Activated CD8-positive, alpha-beta T cell treated with anti-CD3 and anti-CD28 coated beads for 36 hours (primary cell): ENCODE results near the gene TGFBI. TPM values are rescaled to one million over a fixed set of nuclear protein-coding genes. Genes with fewer than 3 reads are reported as not detected.

Experiments
- ATAC-seq: fragments of 200-7000 bp; cut with Tn5 transposase; one replicate; pipeline ENCODE4 v1.10.0; 2021; ENCODE audit warnings: mild to moderate bottlenecking, moderate library complexity
- CTCF ChIA-PET: fragments of 350-600 bp; sonication (Branson Sonifier 250); formaldehyde crosslinking; loops from one replicate; lab custom pipeline; 2021; ENCODE audit warnings: antibody characterized with exemption; lab: Charles Lee
- POLR2A ChIA-PET: fragments of 350-600 bp; sonication (Branson Sonifier 250); formaldehyde crosslinking; loops from one replicate; lab custom pipeline; 2021; ENCODE audit warnings: antibody characterized with exemption; lab: Charles Lee
- DNase-seq: peaks from one replicate; pipeline ENCODE4 v3.0.0-alpha.2; 2020
- H3K27ac Mint-ChIP-seq: one replicate; pipeline ENCODE4 v1.8.0; 2021; ENCODE audit warnings: mild to moderate bottlenecking, mixed read lengths
- H3K27me3 Mint-ChIP-seq: one replicate; pipeline ENCODE4 v1.8.0; 2021; ENCODE audit warnings: mixed read lengths
- H3K36me3 Mint-ChIP-seq: one replicate; pipeline ENCODE4 v1.8.0; 2021; ENCODE audit warnings: low read depth, mixed read lengths
- H3K4me1 Mint-ChIP-seq: one replicate; pipeline ENCODE4 v1.8.0; 2021; ENCODE audit warnings: low read depth, mixed read lengths
- H3K4me3 Mint-ChIP-seq: one replicate; pipeline ENCODE4 v1.8.0; 2021; ENCODE audit warnings: mild to moderate bottlenecking, moderate library complexity, mixed read lengths
- H3K9me3 Mint-ChIP-seq: one replicate; pipeline ENCODE4 v1.8.0; 2021; ENCODE audit warnings: mixed read lengths
- intact Hi-C: fragments of 100-400 bp; cut with micrococcal nuclease; formaldehyde crosslinking; loops from one replicate; pipeline ENCODE4 v1.10.0; 2022
- total RNA-seq, 2 experiments: library from RNA; stranded (reverse); gene quantifications; one replicate each; pipeline ENCODE4 v1.2.3, GENCODE V29; 2021
- TF ChIP-seq, protein P1 (sequence below): fragments of 200-600 bp; IDR thresholded peaks from one replicate; pipeline ENCODE4 v1.8.0; 2022; ENCODE audit warnings: antibody characterized with exemption, mild to moderate bottlenecking

The TGFBI gene
- total RNA-seq, 2 experiments from 2014 or later: not detected

DNA sequence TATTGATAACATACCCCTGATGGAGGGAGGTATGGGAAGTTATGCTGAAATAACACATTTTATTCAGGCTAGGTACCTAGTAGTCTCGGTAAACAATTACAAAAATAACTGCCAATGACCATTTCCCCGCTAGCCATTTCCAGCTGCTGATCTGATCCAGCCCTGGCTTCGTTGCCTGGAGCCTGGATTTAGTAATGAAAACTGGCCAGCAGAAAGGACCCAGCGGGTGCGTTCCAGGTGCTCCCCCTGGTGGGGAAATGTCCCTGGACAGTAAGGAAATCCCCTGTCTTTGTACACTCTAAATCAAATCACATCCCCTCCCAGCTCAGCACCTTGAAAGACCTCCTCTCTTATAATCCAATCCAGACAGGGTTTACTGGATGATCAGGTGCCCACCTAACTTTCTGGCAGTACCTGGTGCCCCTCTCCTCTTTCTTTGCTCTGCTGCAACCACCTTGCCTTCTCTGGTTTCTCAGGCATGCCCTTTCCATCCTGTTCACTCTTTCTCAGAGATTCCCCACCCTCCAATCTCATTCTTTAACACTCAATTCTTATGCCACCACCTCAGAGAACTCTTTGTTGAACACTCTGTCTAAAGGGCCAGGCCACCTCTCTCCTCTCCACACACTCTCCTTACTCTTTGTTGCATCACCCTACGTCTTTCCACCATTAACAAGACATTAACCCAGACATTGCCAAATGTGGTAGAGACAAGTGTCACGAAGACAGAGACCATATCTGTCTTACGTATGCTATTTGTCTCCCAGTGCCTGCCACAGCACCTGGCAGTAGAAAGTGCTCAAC lies 53.8 kb downstream of the TGFBI start:
- peaks cover 2% of the 10 kb centered on the region for H3K4me1 Mint-ChIP-seq
- peaks cover 34% of the 10 kb centered on the region for H3K27me3 Mint-ChIP-seq
- POLR2A ChIA-PET: no interaction called here
- H3K27ac Mint-ChIP-seq: no peak overlapping the region
- intact Hi-C loops: loop anchor here (5.0 to 10.0 kb wide), 3 partner anchors 108 to 195 kb away; no protein-coding TSS in a partner anchor
- CTCF ChIA-PET: interaction anchor here (1.0 to 4.3 kb wide), 22 partner anchors 18 to 616 kb away, joined by 3 to 24 read pairs (median 3); no protein-coding TSS in a partner anchor
- no peak for ATAC-seq
- DNase-seq: peak; percentile 82
- H3K4me3 Mint-ChIP-seq: no peak overlapping the region
- H3K9me3 Mint-ChIP-seq: no peaks in the 10 kb centered on the region
- TF ChIP-seq, protein P1, sequence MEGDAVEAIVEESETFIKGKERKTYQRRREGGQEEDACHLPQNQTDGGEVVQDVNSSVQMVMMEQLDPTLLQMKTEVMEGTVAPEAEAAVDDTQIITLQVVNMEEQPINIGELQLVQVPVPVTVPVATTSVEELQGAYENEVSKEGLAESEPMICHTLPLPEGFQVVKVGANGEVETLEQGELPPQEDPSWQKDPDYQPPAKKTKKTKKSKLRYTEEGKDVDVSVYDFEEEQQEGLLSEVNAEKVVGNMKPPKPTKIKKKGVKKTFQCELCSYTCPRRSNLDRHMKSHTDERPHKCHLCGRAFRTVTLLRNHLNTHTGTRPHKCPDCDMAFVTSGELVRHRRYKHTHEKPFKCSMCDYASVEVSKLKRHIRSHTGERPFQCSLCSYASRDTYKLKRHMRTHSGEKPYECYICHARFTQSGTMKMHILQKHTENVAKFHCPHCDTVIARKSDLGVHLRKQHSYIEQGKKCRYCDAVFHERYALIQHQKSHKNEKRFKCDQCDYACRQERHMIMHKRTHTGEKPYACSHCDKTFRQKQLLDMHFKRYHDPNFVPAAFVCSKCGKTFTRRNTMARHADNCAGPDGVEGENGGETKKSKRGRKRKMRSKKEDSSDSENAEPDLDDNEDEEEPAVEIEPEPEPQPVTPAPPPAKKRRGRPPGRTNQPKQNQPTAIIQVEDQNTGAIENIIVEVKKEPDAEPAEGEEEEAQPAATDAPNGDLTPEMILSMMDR: peak; percentile 68
- H3K36me3 Mint-ChIP-seq: no peaks in the 10 kb centered on the region

DNA sequence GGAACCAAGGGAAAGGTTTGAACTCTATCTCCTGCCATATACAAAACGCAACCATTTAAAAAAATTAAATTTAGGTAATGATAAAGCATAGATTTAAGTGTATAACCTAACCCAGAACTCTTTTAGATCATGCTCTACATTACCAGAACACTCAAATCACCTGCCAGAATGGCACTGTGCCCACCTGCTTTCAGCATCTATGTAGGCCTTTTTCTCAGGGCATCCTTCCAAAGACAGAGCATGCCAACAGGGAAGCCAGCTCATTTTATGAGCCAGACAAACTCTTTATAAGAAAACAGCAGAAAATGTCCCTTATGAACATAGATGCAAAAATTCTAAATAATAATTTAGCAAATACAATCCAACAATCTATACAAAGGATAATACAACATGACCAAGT lies 55.9 kb downstream of the TGFBI start:
- Mint-ChIP-seq H3K4me1 (peaks cover 2% of the 10 kb centered on the region), H3K27me3 (peaks cover 17% of the 10 kb centered on the region), H3K36me3 (no peaks in the 10 kb centered on the region), H3K4me3 (no peak overlapping the region), H3K9me3 (no peaks in the 10 kb centered on the region), H3K27ac (no peak overlapping the region)
- POLR2A ChIA-PET: interaction anchor here (0.7 kb wide), 1 partner anchor 286 kb away, joined by 3 read pairs; no protein-coding TSS in a partner anchor
- ATAC-seq: no peak
- TF ChIP-seq, protein P1: no peak
- DNase-seq: no peak
- CTCF ChIA-PET: interaction anchor here (0.7 to 4.3 kb wide), 2 partner anchors 196 to 306 kb away, joined by 3 to 24 read pairs; no protein-coding TSS in a partner anchor
- intact Hi-C loops: loop anchor here (5.0 to 10.0 kb wide), 3 partner anchors 110 to 197 kb away; no protein-coding TSS in a partner anchor

DNA sequence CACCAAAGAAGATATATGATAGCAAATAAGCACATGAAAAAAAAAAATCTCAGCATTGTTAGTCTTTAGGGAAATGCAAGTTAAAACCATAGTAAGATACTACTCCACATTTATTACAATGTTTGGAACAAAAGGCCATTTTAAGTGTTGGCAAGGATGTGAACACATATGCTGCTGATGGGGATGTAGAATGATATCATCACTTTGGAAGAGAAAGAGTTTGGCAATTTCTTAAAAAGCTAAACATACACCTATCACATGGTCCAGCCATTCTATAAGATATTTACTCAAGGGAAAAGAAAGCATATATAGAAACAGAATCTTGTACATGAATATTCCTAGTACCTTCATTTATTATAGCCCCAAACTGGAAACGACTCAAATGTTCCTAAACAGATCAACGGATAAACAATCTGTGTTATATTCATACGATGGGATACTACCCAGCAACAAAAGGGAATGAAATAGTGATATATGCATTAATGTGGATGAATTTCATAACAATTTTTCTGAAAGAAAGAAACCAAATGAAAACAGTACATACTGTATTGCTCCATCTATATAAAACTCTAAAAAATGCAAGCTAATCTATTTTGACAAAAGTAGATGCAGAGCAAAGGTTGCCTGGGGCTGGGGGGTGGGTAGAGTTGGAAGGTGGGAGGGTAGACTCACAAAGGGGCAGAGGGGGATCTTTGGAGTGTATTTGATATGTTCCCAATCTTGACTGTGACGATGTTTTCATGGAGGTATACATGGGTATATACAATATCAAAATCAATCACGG lies 58.2 kb downstream of the TGFBI start:
- Mint-ChIP-seq H3K27ac (no peak overlapping the region), H3K9me3 (no peaks in the 10 kb centered on the region), H3K36me3 (no peaks in the 10 kb centered on the region), H3K4me1 (no peaks in the 10 kb centered on the region), H3K4me3 (no peak overlapping the region), H3K27me3 (peaks cover 4% of the 10 kb centered on the region)
- ChIA-PET POLR2A (no interaction called here), CTCF (interaction anchor here (1.2 kb wide), 1 partner anchor 205 kb away, joined by 3 read pairs; no protein-coding TSS in a partner anchor)
- TF ChIP-seq, protein P1: no peak
- no peak for ATAC-seq
- DNase-seq: no peak
- intact Hi-C loops: loop anchor here (10.0 kb wide), 1 partner anchor 112 kb away; no protein-coding TSS in a partner anchor

DNA sequence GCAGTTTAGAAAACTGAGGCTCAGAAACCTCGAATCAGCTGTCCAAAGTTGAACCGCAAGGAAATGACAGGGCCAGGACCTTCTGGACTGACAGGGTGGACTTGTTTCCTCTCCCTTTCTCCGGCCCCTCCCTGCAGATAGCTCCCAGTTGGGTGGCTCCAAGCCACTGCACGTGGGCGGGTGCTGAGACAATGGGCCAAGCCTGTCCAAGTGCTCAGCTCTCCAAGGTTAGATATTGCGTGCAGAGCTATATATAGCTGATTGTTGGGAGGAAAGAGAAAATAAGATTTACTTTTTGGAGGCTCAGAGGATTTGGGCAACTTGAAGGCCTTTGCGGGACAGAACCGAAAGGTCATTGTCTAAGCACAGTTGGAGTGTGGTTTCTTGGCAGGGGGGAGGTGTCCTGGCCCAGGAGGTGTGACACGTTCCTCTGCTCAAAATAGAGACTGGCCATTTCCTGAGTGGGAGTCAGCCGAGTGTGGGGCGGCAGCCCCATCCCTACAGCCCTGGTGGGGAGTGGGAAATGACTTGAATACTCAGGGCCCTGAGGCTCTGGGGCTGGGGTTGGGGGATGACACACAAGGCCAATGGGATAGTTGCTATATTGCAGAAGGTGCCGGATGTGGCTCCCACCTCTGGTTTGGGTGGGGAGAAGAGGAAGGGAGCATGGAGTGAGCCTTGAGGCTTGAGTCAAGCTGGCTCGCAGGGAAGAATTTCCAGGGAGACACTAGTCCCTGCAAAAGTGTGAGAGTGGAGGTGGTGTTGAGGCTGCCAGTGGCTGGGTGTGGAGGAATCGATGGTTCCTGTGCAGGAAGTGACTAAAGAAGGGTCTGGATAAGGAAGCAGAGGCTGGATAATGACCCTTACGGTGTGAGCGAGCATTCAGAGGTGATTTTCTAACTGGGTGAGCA lies 59.4 kb downstream of the TGFBI start:
- ATAC-seq: no peak
- H3K27me3 Mint-ChIP-seq: peaks cover 4% of the 10 kb centered on the region
- POLR2A ChIA-PET: no interaction called here
- no peak overlapping the region for H3K4me3 Mint-ChIP-seq
- no peak overlapping the region for H3K27ac Mint-ChIP-seq
- intact Hi-C loops: loop anchor here (10.0 kb wide), 1 partner anchor 113 kb away; no protein-coding TSS in a partner anchor
- DNase-seq: no peak
- CTCF ChIA-PET: no interaction called here
- H3K36me3 Mint-ChIP-seq: no peaks in the 10 kb centered on the region
- no peaks in the 10 kb centered on the region for H3K9me3 Mint-ChIP-seq
- H3K4me1 Mint-ChIP-seq: no peaks in the 10 kb centered on the region
- TF ChIP-seq, protein P1: no peak
